GM12878 (cell line): ENCODE measurements around the gene GFRA4. TPM values are rescaled to one million over a fixed set of nuclear protein-coding genes. Genes with fewer than 3 reads are reported as not detected.

Source experiments
- ATAC-seq: fragments of 200-7000 bp; cut with Tn5 transposase; 3 replicates; pipeline ENCODE4 v1.9.1; 2020; ENCODE audit warnings: mild to moderate bottlenecking, moderate library complexity
- BruUV-seq: library from RNA; stranded (reverse); fragments of 400-500 nt; replicated peaks from 2 replicates; lab custom pipeline; 2021; lab: Mats Ljungman, UMichigan
- CTCF ChIA-PET: fragments of 300-600 bp; sonication (Branson Sonifier 250); formaldehyde crosslinking; extraction: SDS; loops from one replicate; lab custom pipeline; 2021; ENCODE audit warnings: inconsistent platforms; lab: Yijun Ruan, JAX
- POLR2A ChIA-PET: fragments of 350-600 bp; formaldehyde crosslinking; extraction: SDS; loops from one replicate; lab custom pipeline; 2021; ENCODE audit warnings: inconsistent platforms; lab: Charles Lee
- RAD21 ChIA-PET: fragments of 300-600 bp; sonication (Branson Sonifier 250); formaldehyde crosslinking; loops from one replicate; lab custom pipeline; 2023; ENCODE audit warnings: antibody characterized with exemption; ENCODE audit not compliant: unreplicated experiment; lab: Charles Lee
- SMC1A ChIA-PET: fragments of 300-600 bp; sonication (Branson Sonifier 250); formaldehyde crosslinking; loops from one replicate; lab custom pipeline; 2023; ENCODE audit not compliant: unreplicated experiment, uncharacterized antibody; lab: Charles Lee
- DNase-seq: peaks from one replicate; pipeline ENCODE4 v3.0.0-alpha.2; 2011; ENCODE audit warnings: low read depth, low spot score
- FAIRE-seq: peaks from 3 replicates; lab custom pipeline; 2011; peaks lifted over from hg19 to GRCh38; lab: Jason Lieb, UNC
- H2AFZ ChIP-seq: 2 replicates; pipeline ENCODE4 v1.6.0; 2011; ENCODE audit warnings: low read depth, low read length, control low read depth; ENCODE audit not compliant: control insufficient read depth
- H3K27ac ChIP-seq: 2 replicates; pipeline ENCODE4 v1.5.1; 2011; ENCODE audit warnings: control low read depth; ENCODE audit not compliant: control insufficient read depth, insufficient read depth
- H3K27me3 ChIP-seq, 2 experiments: replicated peaks in 1 of 2; 2 replicates each; pipeline versions ENCODE4 v1.6.0 to v1.6.1; 2011; ENCODE audit warnings: low read length in 1 of 2; ENCODE audit not compliant: control insufficient read depth in 2 of 2, insufficient read depth in 2 of 2
- H3K36me3 ChIP-seq, 2 experiments: 2 replicates each; pipeline ENCODE4 v1.5.1; 2011; ENCODE audit warnings: low read length in 1 of 2; ENCODE audit not compliant: control insufficient read depth in 2 of 2, insufficient read depth in 2 of 2
- H3K4me1 ChIP-seq: 2 replicates; pipeline ENCODE4 v1.6.1; 2011; ENCODE audit warnings: mild to moderate bottlenecking, low read length, moderate library complexity, mixed read lengths; ENCODE audit not compliant: control insufficient read depth, insufficient read depth
- H3K4me2 ChIP-seq: 2 replicates; pipeline ENCODE4 v1.6.0; 2011; ENCODE audit warnings: control low read depth; ENCODE audit not compliant: control insufficient read depth, insufficient read depth
- H3K4me3 ChIP-seq: fragments of 200-600 bp; sonication (generic); 2 replicates; pipeline ENCODE4 v1.5.1; 2016
- H3K79me2 ChIP-seq: 2 replicates; pipeline ENCODE4 v1.6.0; 2011; ENCODE audit warnings: low read length; ENCODE audit not compliant: control insufficient read depth, insufficient read depth
- H3K9ac ChIP-seq: 2 replicates; pipeline ENCODE4 v1.8.0; 2011; ENCODE audit warnings: low read length, control low read depth, mixed read lengths; ENCODE audit not compliant: control insufficient read depth, insufficient read depth
- H3K9me3 ChIP-seq: replicated peaks from 3 replicates; pipeline ENCODE4 v1.5.1; 2011; ENCODE audit warnings: mild to moderate bottlenecking, low read length; ENCODE audit not compliant: control insufficient read depth, insufficient read depth
- H4K20me1 ChIP-seq: 2 replicates; pipeline ENCODE4 v1.6.0; 2011; ENCODE audit not compliant: control insufficient read depth, insufficient read depth
- E4F1 ChIP-seq: fragments of 450-650 bp; IDR thresholded peaks from 2 replicates; pipeline ENCODE4 v1.6.1; 2018; ENCODE audit warnings: borderline replicate concordance, mild to moderate bottlenecking; ENCODE audit not compliant: partially characterized antibody
- EP300 ChIP-seq, 2 experiments: fragments of 150-350 bp in 1 of 2; IDR thresholded peaks; 2 replicates each; pipeline ENCODE4 v1.6.1; 2011 to 2012; ENCODE audit warnings: low read depth in 2 of 2, low read length in 2 of 2, borderline replicate concordance in 1 of 2, improper control_type of control experiment in 1 of 2, inconsistent platforms in 1 of 2; ENCODE audit not compliant: control insufficient read depth in 1 of 2
- ESRRA ChIP-seq: IDR thresholded peaks from 2 replicates; pipeline ENCODE4 v1.6.1; 2012; ENCODE audit warnings: mild to moderate bottlenecking, low read length, improper control_type of control experiment
- GABPA ChIP-seq: IDR thresholded peaks from 2 replicates; pipeline ENCODE4 v1.6.1; 2014; ENCODE audit warnings: antibody characterized with exemption, low read depth, mild to moderate bottlenecking, inconsistent platforms
- GATAD2B ChIP-seq: fragments of 450-650 bp; conservative IDR thresholded peaks from 2 replicates; pipeline ENCODE4 v1.6.1; 2017; ENCODE audit warnings: low read depth, mild to moderate bottlenecking, moderate library complexity
- HDGF ChIP-seq: fragments of 450-650 bp; IDR thresholded peaks from 2 replicates; pipeline ENCODE4 v1.6.1; 2016; ENCODE audit warnings: antibody characterized with exemption
- IRF5 ChIP-seq: fragments of 450-650 bp; IDR thresholded peaks from 2 replicates; pipeline ENCODE4 v1.6.1; 2017; ENCODE audit warnings: borderline replicate concordance
- LARP7 ChIP-seq: fragments of 450-650 bp; IDR thresholded peaks from 2 replicates; pipeline ENCODE4 v1.6.1; 2017; ENCODE audit warnings: mild to moderate bottlenecking
- NFIC ChIP-seq: IDR thresholded peaks from 2 replicates; pipeline ENCODE4 v1.6.1; 2012; ENCODE audit warnings: low read depth, mild to moderate bottlenecking, inconsistent platforms, low read length, moderate library complexity
- NFYA ChIP-seq: IDR thresholded peaks from 2 replicates; pipeline ENCODE4 v1.6.1; 2011; ENCODE audit warnings: low read depth, mild to moderate bottlenecking, low read length, improper control_type of control experiment, borderline replicate concordance
- NRF1 ChIP-seq: conservative IDR thresholded peaks from 2 replicates; pipeline ENCODE4 v1.6.1; 2011; ENCODE audit warnings: mild to moderate bottlenecking, low read depth, low read length, improper control_type of control experiment
- RAD21 ChIP-seq: IDR thresholded peaks from 2 replicates; pipeline ENCODE4 v1.6.1; 2011; ENCODE audit warnings: mild to moderate bottlenecking, low read depth, low read length, moderate library complexity; ENCODE audit not compliant: insufficient read depth
- RB1 ChIP-seq: fragments of 450-650 bp; formaldehyde crosslinking; IDR thresholded peaks from 2 replicates; pipeline ENCODE4 v1.6.1; 2017; ENCODE audit warnings: mild to moderate bottlenecking, borderline replicate concordance
- RFX5 ChIP-seq: IDR thresholded peaks from 2 replicates; pipeline ENCODE4 v1.6.1; 2011; ENCODE audit warnings: low read depth, low read length, improper control_type of control experiment
- SKIL ChIP-seq: fragments of 450-650 bp; IDR thresholded peaks from 2 replicates; pipeline ENCODE4 v1.6.1; 2017; ENCODE audit warnings: mild to moderate bottlenecking, low read depth, inconsistent platforms; ENCODE audit not compliant: poor library complexity, severe bottlenecking
- SUPT20H ChIP-seq: IDR thresholded peaks from 2 replicates; pipeline ENCODE4 v1.6.1; 2011; ENCODE audit warnings: low read depth, mild to moderate bottlenecking, low read length, moderate library complexity, borderline replicate concordance; ENCODE audit not compliant: control insufficient read depth
- YBX1 ChIP-seq: fragments of 450-650 bp; IDR thresholded peaks from 2 replicates; pipeline ENCODE4 v1.6.1; 2016; ENCODE audit warnings: antibody characterized with exemption
- ZNF207 ChIP-seq: fragments of 450-650 bp; IDR thresholded peaks from 2 replicates; pipeline ENCODE4 v1.6.1; 2014; ENCODE audit warnings: antibody characterized with exemption, mild to moderate bottlenecking, borderline replicate concordance
- ZNF274 ChIP-seq: IDR thresholded peaks from one replicate; pipeline ENCODE4 v1.8.0; 2011; ENCODE audit not compliant: insufficient read length, insufficient read depth
- WGBS: methylation state at CpG from one replicate; pipeline ENCODE4 v1.1.6; 2016; ENCODE audit warnings: low lambda C conversion rate; ENCODE audit not compliant: insufficient replicate concordance, insufficient coverage; ENCODE audit errors: missing lambda C conversion rate; 5-methylcytosine and 5-hydroxymethylcytosine counted together
- in situ Hi-C: fragments of 300-500 bp; cut with MboI; formaldehyde crosslinking; loops from 9 replicates; pipeline ENCODE4 v1.14.3; 2018; ENCODE audit warnings: mixed read lengths
- intact Hi-C: fragments of 100-400 bp; cut with micrococcal nuclease; formaldehyde crosslinking; loops from one replicate; pipeline ENCODE4 v1.14.2; 2022; ENCODE audit not compliant: unreplicated experiment
- polyA plus RNA-seq, 11 experiments: library from polyadenylated mRNA; depleted of rRNA in 4 of 11; unstranded in 6 of 11; stranded (reverse) in 5 of 11; fragments of >200 nt; fragmentation: Nextera tagmentation in 4 of 11; fragmentation: Illumina TruSeq in 1 of 11; extraction: Ambion mirVana in 4 of 11; extraction: Trizol in 1 of 11; gene quantifications; 1 replicate in 1 of 11; 2 replicates in 10 of 11; pipeline versions ENCODE4 v1.2.1 to v1.2.3, GENCODE V29; 2011 to 2016; ENCODE audit warnings: inconsistent platforms in 2 of 11, missing spikeins in 2 of 11, low read depth in 1 of 11
- total RNA-seq, 4 experiments: library from RNA; depleted of rRNA in 3 of 4; stranded (reverse); fragments of >200 nt in 3 of 4; fragmentation: Illumina TruSeq in 1 of 4; extraction: Trizol in 1 of 4; gene quantifications; 2 replicates each; pipeline versions ENCODE4 v1.2.1 to v1.2.3, GENCODE V29; 2013 to 2021

GFRA4 gene
- total and polyA plus RNA-seq, 10 of the 15 experiments (the other 5 are each of a cell fraction or from before 2014, with no cell fraction given) = 0.04 TPM; not detected in 9

- DNase-seq = no peak
- ChIA-PET POLR2A (no interaction called here), RAD21 (no interaction called here), SMC1A (interaction anchor here (1.1 kb wide), 1 partner anchor 43 kb away, joined by 3 read pairs; no protein-coding TSS in a partner anchor), CTCF (interaction anchor here (1.0 to 1.1 kb wide), 2 partner anchors 14 to 47 kb away, joined by 3 read pairs; no protein-coding TSS in a partner anchor)
- Histone ChIP-seq H3K9ac (no peak overlapping the region), H3K27me3 (no peaks in the 10 kb centered on the region), H3K4me2 (no peak overlapping the region), H3K4me3 (no peak overlapping the region), H3K9me3 (no peaks in the 10 kb centered on the region), H3K4me1 (0 out of 2 replicates have a peak, but pooled peaks cover 3% of the 10 kb centered on the region), H3K36me3 (no peaks in the 10 kb centered on the region; a peak in 1 of 4 replicates), H3K27ac (no peak overlapping the region), H2AFZ (no peak overlapping the region), H3K79me2 (no peaks in the 10 kb centered on the region), H4K20me1 (no peaks in the 10 kb centered on the region)
- ATAC-seq = no peak
- BruUV-seq = no TSS peak
- intact Hi-C loops = no loop called here
- FAIRE-seq = no peak
- in situ Hi-C loops = no loop called here
- WGBS = 45% methylated on average over 1 of the region's 1 CpG
- no peak for TF ChIP-seq ESRRA
- no peak for TF ChIP-seq NFYA
- no peak for TF ChIP-seq NRF1
- TF ChIP-seq GABPA = no peak
- no peak for TF ChIP-seq GATAD2B
- no peak for TF ChIP-seq ZNF207
- TF ChIP-seq SUPT20H = no peak
- TF ChIP-seq HDGF = no peak
- TF ChIP-seq IRF5 = no peak
- TF ChIP-seq E4F1 = no peak
- no peak for TF ChIP-seq ZNF274
- TF ChIP-seq NFIC = no peak
- TF ChIP-seq RB1 = no peak
- no peak for TF ChIP-seq LARP7
- no peak for TF ChIP-seq RAD21
- no peak for TF ChIP-seq YBX1
- no peak for TF ChIP-seq EP300 (IDR thresholded peaks at IDR 0.05; ENCODE audit: borderline replicate concordance in 1 of 2, control insufficient read depth in 1 of 2, low read depth in 2 of 2, low read length in 2 of 2)
- TF ChIP-seq SKIL = no peak
- TF ChIP-seq RFX5 = no peak
These were observed 51.3 kb downstream of the GFRA4 start for GRCh38 chr20:3611901-3612300.
